Activated T-helper 2 cell treated with anti-CD3 and anti-CD28 coated beads, Interferon-gamma antibody, Interleukin-2, Interleukin-4, amounts not matched to agents 10 μg/mL and 5 μg/mL and 100 μg/mL, durations not matched to agents 14 hours and 24 hours and 36 hours (primary cell): Measurements from ENCODE around the gene SLC39A11. TPM values are rescaled to one million over a fixed set of nuclear protein-coding genes. Genes with fewer than 3 reads are reported as not detected.
"Not testable (repeated sequence)": the region's sequence is repeated elsewhere in the genome, so short reads cannot be mapped to it uniquely, and the experiment has no call there.

Experiments used
- DNase-seq: peaks from one replicate; pipeline ENCODE4 v3.0.0; 2021; ENCODE audit warnings: low spot score
- H3K27ac Mint-ChIP-seq: one replicate; pipeline ENCODE4 v1.8.0; 2021; ENCODE audit warnings: mixed read lengths
- H3K27me3 Mint-ChIP-seq: one replicate; pipeline ENCODE4 v1.8.0; 2021; ENCODE audit warnings: low read depth, mixed read lengths
- H3K36me3 Mint-ChIP-seq: one replicate; pipeline ENCODE4 v1.8.0; 2021; ENCODE audit warnings: low read depth, mixed read lengths
- H3K4me1 Mint-ChIP-seq: one replicate; pipeline ENCODE4 v1.8.0; 2021; ENCODE audit warnings: low read depth, mixed read lengths
- H3K4me3 Mint-ChIP-seq: one replicate; pipeline ENCODE4 v1.8.0; 2021; ENCODE audit warnings: low read depth, mild to moderate bottlenecking, moderate library complexity, mixed read lengths
- H3K9me3 Mint-ChIP-seq: one replicate; pipeline ENCODE4 v1.8.0; 2021; ENCODE audit warnings: mixed read lengths
- intact Hi-C: fragments of 100-400 bp; cut with micrococcal nuclease; formaldehyde crosslinking; loops from one replicate; pipeline ENCODE4 v1.15.1; 2023
- total RNA-seq: library from RNA; stranded (reverse); gene quantifications from 2 replicates; pipeline ENCODE4 v1.2.3, GENCODE V29; 2022

SLC39A11 gene
- total RNA-seq, 1 donor from 2014 or later, result 20.2 TPM

- Mint-ChIP-seq H3K9me3 (peaks cover 5% of the 10 kb centered on the region), H3K27me3 (no peaks in the 10 kb centered on the region), H3K4me1 (peaks cover 4% of the 10 kb centered on the region), H3K36me3 (peaks cover 4% of the 10 kb centered on the region), H3K4me3 (no peak overlapping the region), H3K27ac (no peak overlapping the region)
- DNase-seq, result no peak
- intact Hi-C loops, result no loop called here
Measured at GRCh38 chr17:72786209-72786608, 306.3 kb downstream of the SLC39A11 start.

- Mint-ChIP-seq H3K4me3 (no peak overlapping the region), H3K36me3 (no peaks in the 10 kb centered on the region), H3K9me3 (no peaks in the 10 kb centered on the region), H3K4me1 (peaks cover 4% of the 10 kb centered on the region), H3K27ac (no peak overlapping the region), H3K27me3 (no peaks in the 10 kb centered on the region)
- DNase-seq, result no peak
- intact Hi-C loops, result no loop called here
Measured at GRCh38 chr17:72782985-72783701, 309.3 kb downstream of the SLC39A11 start.

GRCh38 chr17:72782437-72782836, 310.1 kb downstream of the SLC39A11 start:
- H3K36me3 Mint-ChIP-seq, H3K9me3 Mint-ChIP-seq, intact Hi-C loops: not testable (repeated sequence)

GRCh38 chr17:72778169-72779151, 314.0 kb downstream of the SLC39A11 start:
- H3K4me3 Mint-ChIP-seq, result no peak overlapping the region
- no peaks in the 10 kb centered on the region for H3K4me1 Mint-ChIP-seq
- intact Hi-C loops, result no loop called here
- H3K36me3 Mint-ChIP-seq, result no peaks in the 10 kb centered on the region
- no peaks in the 10 kb centered on the region for H3K9me3 Mint-ChIP-seq
- no peak for DNase-seq
- no peak overlapping the region for H3K27ac Mint-ChIP-seq
- no peaks in the 10 kb centered on the region for H3K27me3 Mint-ChIP-seq

More at GRCh38 chr17:72782437-72782836, 310.1 kb downstream of the SLC39A11 start:
- H3K27ac Mint-ChIP-seq, H3K4me1 Mint-ChIP-seq, H3K4me3 Mint-ChIP-seq, DNase-seq, H3K27me3 Mint-ChIP-seq: not testable (repeated sequence)

- no peak for DNase-seq
- intact Hi-C loops, result no loop called here
- no peak overlapping the region for H3K4me3 Mint-ChIP-seq
- no peaks in the 10 kb centered on the region for H3K27me3 Mint-ChIP-seq
- H3K9me3 Mint-ChIP-seq, result no peaks in the 10 kb centered on the region
- H3K27ac Mint-ChIP-seq, result no peak overlapping the region
- no peaks in the 10 kb centered on the region for H3K4me1 Mint-ChIP-seq
- no peaks in the 10 kb centered on the region for H3K36me3 Mint-ChIP-seq
Measured at GRCh38 chr17:72775919-72776318, 316.6 kb downstream of the SLC39A11 start.

GRCh38 chr17:72775237-72775636, 317.3 kb downstream of the SLC39A11 start:
- Mint-ChIP-seq H3K9me3 (peaks cover 3% of the 10 kb centered on the region), H3K4me1 (no peaks in the 10 kb centered on the region), H3K27ac (no peak overlapping the region), H3K36me3 (no peaks in the 10 kb centered on the region), H3K27me3 (no peaks in the 10 kb centered on the region), H3K4me3 (no peak overlapping the region)
- no peak for DNase-seq
- intact Hi-C loops, result no loop called here

- no peak overlapping the region for H3K27ac Mint-ChIP-seq
- no peak overlapping the region for H3K4me3 Mint-ChIP-seq
- no peaks in the 10 kb centered on the region for H3K4me1 Mint-ChIP-seq
- H3K36me3 Mint-ChIP-seq, result no peaks in the 10 kb centered on the region
- peaks cover 3% of the 10 kb centered on the region for H3K9me3 Mint-ChIP-seq
- intact Hi-C loops, result no loop called here
- H3K27me3 Mint-ChIP-seq, result no peaks in the 10 kb centered on the region
- DNase-seq, result no peak
Measured at GRCh38 chr17:72774236-72774635, 318.3 kb downstream of the SLC39A11 start.

GRCh38 chr17:72773225-72773624, 319.3 kb downstream of the SLC39A11 start:
- H3K4me1 Mint-ChIP-seq, H3K36me3 Mint-ChIP-seq, H3K27me3 Mint-ChIP-seq, H3K27ac Mint-ChIP-seq, H3K9me3 Mint-ChIP-seq, intact Hi-C loops, DNase-seq, H3K4me3 Mint-ChIP-seq: not testable (repeated sequence)

GRCh38 chr17:72772331-72772821, 320.1 kb downstream of the SLC39A11 start:
- Mint-ChIP-seq H3K27ac (no peak overlapping the region), H3K9me3 (peaks cover 3% of the 10 kb centered on the region), H3K4me3 (no peak overlapping the region), H3K27me3 (no peaks in the 10 kb centered on the region), H3K36me3 (no peaks in the 10 kb centered on the region), H3K4me1 (no peaks in the 10 kb centered on the region)
- DNase-seq, result no peak
- intact Hi-C loops, result no loop called here

GRCh38 chr17:72771734-72772133, 320.8 kb downstream of the SLC39A11 start:
- Mint-ChIP-seq H3K4me3 (no peak overlapping the region), H3K36me3 (no peaks in the 10 kb centered on the region), H3K4me1 (no peaks in the 10 kb centered on the region), H3K9me3 (peaks cover 3% of the 10 kb centered on the region), H3K27me3 (no peaks in the 10 kb centered on the region), H3K27ac (no peak overlapping the region)
- intact Hi-C loops, result no loop called here
- DNase-seq, result no peak

GRCh38 chr17:72766761-72767356, 325.6 kb downstream of the SLC39A11 start:
- intact Hi-C loops, result no loop called here
- no peaks in the 10 kb centered on the region for H3K4me1 Mint-ChIP-seq
- no peak overlapping the region for H3K4me3 Mint-ChIP-seq
- no peak for DNase-seq
- no peaks in the 10 kb centered on the region for H3K36me3 Mint-ChIP-seq
- H3K27me3 Mint-ChIP-seq, result no peaks in the 10 kb centered on the region
- no peak overlapping the region for H3K27ac Mint-ChIP-seq
- peaks cover 3% of the 10 kb centered on the region for H3K9me3 Mint-ChIP-seq

- Mint-ChIP-seq H3K9me3 (peaks cover 2% of the 10 kb centered on the region), H3K27ac (no peak overlapping the region)
Measured at GRCh38 chr17:72765368-72766153, 326.9 kb downstream of the SLC39A11 start.

More at GRCh38 chr17:72765368-72766153, 326.9 kb downstream of the SLC39A11 start:
- Mint-ChIP-seq H3K4me1 (no peaks in the 10 kb centered on the region), H3K27me3 (no peaks in the 10 kb centered on the region), H3K4me3 (no peak overlapping the region), H3K36me3 (no peaks in the 10 kb centered on the region)
- no peak for DNase-seq
- intact Hi-C loops, result no loop called here
